Measurements from ENCODE around the gene LHX1. TPM values are rescaled to one million over a fixed set of nuclear protein-coding genes. Genes with fewer than 3 reads are reported as not detected.

Gene LHX1
- total and polyA plus RNA-seq, 9 of the 15 experiments (the other 6 are each of a cell fraction or from before 2014, with no cell fraction given): 0.05 to 0.64 (median 0.07) TPM; not detected in 6

DNA sequence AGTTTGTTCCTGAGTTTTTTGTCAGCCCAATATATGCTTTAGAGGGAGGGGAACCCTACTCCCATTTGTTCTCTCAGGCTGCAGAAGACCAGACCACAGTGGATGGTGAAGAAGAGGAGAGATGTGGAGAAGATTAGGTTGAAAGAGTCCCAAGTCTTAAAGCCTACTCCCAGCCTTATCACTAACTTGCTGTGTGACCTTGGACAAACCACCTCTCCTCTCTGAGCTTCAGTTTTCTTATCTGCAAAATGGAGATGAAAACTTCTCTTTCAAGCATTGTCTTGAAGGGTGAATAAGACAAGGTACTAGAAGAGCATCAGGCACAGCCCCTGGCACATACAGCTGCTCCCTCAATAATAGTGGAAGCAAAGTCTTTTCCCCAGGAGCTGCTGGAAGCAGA, 15.1 kb upstream of the LHX1 start:
- Histone ChIP-seq H3K27me3 (ENCODE audit: control insufficient read depth in 2 of 2, insufficient read depth in 2 of 2, low read length in 2 of 2) (no peaks in the 10 kb centered on the region; a peak in 1 of 5 replicates), H3K79me2 (ENCODE audit: control insufficient read depth, insufficient read depth, low read length) (no peaks in the 10 kb centered on the region), H3K4me1 (replicated peaks in 1 of 2; ENCODE audit: control insufficient read depth in 2 of 2, insufficient read depth in 2 of 2, low read length in 2 of 2) (peaks cover 19 to 21% of the 10 kb centered on the region in 2 experiments), H3K9ac (ENCODE audit: insufficient read depth in 1 of 2, low read depth in 2 of 2, low read length in 2 of 2) (no peak overlapping the region), H3K4me2 (ENCODE audit: insufficient read depth, low read length) (no peak overlapping the region), H3K9me3 (replicated peaks; ENCODE audit: control insufficient read depth, insufficient read depth, low read depth, low read length) (no peaks in the 10 kb centered on the region), H3K36me3 (ENCODE audit: control insufficient read depth, insufficient read depth, low read length) (no peaks in the 10 kb centered on the region), H3K4me3 (no peak overlapping the region), H3K9me1 (ENCODE audit: control insufficient read depth, insufficient read depth, low read length) (no peaks in the 10 kb centered on the region), H4K20me1 (replicated peaks; ENCODE audit: control insufficient read depth, insufficient read depth, low read length) (0 out of 2 replicates have a peak, but pooled peaks cover 4% of the 10 kb centered on the region), H3K27ac (ENCODE audit: extremely low read depth, low read depth, low read length) (no peak overlapping the region), H2AFZ (ENCODE audit: low read depth, low read length) (no peak overlapping the region)
- in situ Hi-C loops (cut with MboI) (no loop called here), intact Hi-C loops (cut with micrococcal nuclease) (no loop called here)
- ChIA-PET CTCF (ENCODE audit: low intra/inter-chr PET ratio) (no interaction called here), POLR2A (no interaction called here)
- DNase-seq (ENCODE audit: extremely low read depth in 1 of 4, low spot score in 3 of 4): no peak
- TF ChIP-seq ZFP36 (IDR thresholded peaks at IDR 0.05; ENCODE audit: low read depth, low read length, partially characterized antibody) (peak; percentile 71), KDM1A (IDR thresholded peaks at IDR 0.05) (peak; percentile 41 to 63; a peak in 3 of 4 replicates), ADNP (tag; IDR thresholded peaks at IDR 0.05) (0 out of 2 replicates have a peak, but pooled peaks have one; percentile 30), RCOR1 (IDR thresholded peaks at IDR 0.05; ENCODE audit: borderline replicate concordance in 1 of 2, low read depth in 2 of 2, low read length in 2 of 2) (0 out of 4 replicates have a peak, but pooled peaks of 1 of the 2 experiments have one; percentile 4), RBM25 (IDR thresholded peaks at IDR 0.05; ENCODE audit: low read depth, low read length, severe bottlenecking) (peak; percentile 86), BCOR (IDR thresholded peaks at IDR 0.05) (peak; percentile 67)
- TF ChIP-seq, protein P1, sequence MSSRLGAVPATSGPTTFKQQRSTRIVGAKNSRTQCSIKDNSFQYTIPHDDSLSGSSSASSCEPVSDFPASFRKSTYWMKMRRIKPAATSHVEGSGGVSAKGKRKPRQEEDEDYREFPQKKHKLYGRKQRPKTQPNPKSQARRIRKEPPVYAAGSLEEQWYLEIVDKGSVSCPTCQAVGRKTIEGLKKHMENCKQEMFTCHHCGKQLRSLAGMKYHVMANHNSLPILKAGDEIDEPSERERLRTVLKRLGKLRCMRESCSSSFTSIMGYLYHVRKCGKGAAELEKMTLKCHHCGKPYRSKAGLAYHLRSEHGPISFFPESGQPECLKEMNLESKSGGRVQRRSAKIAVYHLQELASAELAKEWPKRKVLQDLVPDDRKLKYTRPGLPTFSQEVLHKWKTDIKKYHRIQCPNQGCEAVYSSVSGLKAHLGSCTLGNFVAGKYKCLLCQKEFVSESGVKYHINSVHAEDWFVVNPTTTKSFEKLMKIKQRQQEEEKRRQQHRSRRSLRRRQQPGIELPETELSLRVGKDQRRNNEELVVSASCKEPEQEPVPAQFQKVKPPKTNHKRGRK (tag; IDR thresholded peaks at IDR 0.05): no peak
- TF ChIP-seq, protein P2, sequence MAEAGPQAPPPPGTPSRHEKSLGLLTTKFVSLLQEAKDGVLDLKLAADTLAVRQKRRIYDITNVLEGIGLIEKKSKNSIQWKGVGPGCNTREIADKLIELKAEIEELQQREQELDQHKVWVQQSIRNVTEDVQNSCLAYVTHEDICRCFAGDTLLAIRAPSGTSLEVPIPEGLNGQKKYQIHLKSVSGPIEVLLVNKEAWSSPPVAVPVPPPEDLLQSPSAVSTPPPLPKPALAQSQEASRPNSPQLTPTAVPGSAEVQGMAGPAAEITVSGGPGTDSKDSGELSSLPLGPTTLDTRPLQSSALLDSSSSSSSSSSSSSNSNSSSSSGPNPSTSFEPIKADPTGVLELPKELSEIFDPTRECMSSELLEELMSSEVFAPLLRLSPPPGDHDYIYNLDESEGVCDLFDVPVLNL (CRISPR knock-in tag; IDR thresholded peaks at IDR 0.05; ENCODE audit: low read depth): no peak
- no peak for FAIRE-seq
- ATAC-seq: no peak
- no TSS peak for BruUV-seq (replicated peaks)
